Measurements from ENCODE around the gene MYO1B.

MYO1B gene

DNA sequence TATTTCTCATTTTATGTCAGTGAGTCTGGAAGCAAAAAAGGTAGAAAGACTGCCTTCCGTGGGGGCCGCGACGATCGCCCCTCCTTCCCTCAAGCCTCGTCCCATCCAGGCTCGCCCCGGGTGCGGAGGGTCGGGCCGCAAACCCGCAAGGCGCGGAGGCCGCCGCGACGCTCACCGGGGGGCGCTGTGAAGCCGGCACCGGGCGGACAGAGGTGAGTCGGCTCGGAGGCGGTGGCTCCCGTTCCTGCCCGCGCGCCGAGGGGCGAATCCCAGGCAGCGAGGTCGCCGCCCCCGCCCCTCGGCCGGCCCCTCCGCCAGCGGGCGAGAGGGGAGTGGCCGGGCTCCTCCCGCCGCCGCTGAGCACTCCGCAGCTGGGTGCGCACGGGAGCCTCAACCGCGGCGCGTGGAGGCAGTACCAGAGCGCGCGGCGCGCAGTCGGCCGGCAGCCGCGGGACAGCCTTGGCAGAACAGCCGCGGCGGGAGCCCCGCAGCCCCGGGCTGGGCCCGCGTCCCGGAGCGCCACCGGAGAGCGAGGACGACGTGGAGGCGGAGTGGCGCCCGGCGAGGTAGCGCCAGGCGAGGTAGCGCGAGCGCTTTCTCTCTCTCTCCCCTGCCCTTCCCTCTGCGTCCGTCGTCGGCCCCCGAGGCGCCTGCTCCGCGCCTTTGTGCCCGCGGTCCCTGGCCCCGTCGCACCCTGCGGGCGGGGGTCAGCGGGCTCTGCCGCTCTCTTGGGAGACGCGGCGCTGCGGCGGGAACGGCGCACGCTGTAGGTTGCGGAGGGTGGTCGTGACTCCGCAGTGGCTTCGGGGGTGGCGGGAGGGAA is at the start of gene MYO1B:
TSS of gene MYO1B (plus strand) at position 359 of the 823 bp plus-strand sequence. CDS start 31,492 bp downstream, outside the sequence.
- TF ChIP-seq ZFX (IDR thresholded peaks at IDR 0.05; ENCODE audit: borderline replicate concordance): no peak
- peak; percentile 89 for TF ChIP-seq CTCF (IDR thresholded peaks at IDR 0.05)

DNA sequence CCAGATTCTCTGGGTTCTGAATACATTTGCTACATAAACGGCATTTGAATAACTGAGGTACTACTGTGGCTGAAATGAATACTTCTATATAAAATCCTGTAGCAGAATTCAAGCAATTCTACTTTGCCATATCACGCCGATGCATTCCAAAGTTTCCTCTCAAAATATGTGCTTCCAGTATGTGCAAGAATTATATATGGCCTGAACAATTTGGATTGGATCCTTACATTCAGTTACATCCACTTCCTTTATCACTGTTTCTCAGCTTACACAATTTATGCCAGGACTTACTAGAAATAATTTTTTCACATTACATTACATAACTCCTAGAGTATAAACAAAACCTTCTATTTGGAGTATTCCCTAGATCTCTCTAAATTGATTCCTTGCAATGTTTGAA is 48.1 kb upstream of the MYO1B start:
- no peak for TF ChIP-seq CTCF (IDR thresholded peaks at IDR 0.05)
- no peak for TF ChIP-seq ZFX (IDR thresholded peaks at IDR 0.05; ENCODE audit: borderline replicate concordance)
- H3K27ac ChIP-seq: no peak overlapping the region

More for the DNA sequence above, at the start of gene MYO1B:
- peak within 1 kb of the TSS; percentile 44 for H3K27ac ChIP-seq

- H3K27ac ChIP-seq: no peak overlapping the region
- no peak for TF ChIP-seq ZFX (IDR thresholded peaks at IDR 0.05; ENCODE audit: borderline replicate concordance)
- TF ChIP-seq CTCF (IDR thresholded peaks at IDR 0.05): no peak
Observed at GRCh38 chr2:191198271-191198670, 46.9 kb upstream of the MYO1B start.

GRCh38 chr2:191199929-191200512 is 45.2 kb upstream of the MYO1B start:
- TF ChIP-seq CTCF (IDR thresholded peaks at IDR 0.05) (no peak), ZFX (IDR thresholded peaks at IDR 0.05; ENCODE audit: borderline replicate concordance) (no peak)
- no peak overlapping the region for H3K27ac ChIP-seq

GRCh38 chr2:191200910-191201309 is 44.3 kb upstream of the MYO1B start:
- no peak for TF ChIP-seq CTCF (IDR thresholded peaks at IDR 0.05)
- no peak for TF ChIP-seq ZFX (IDR thresholded peaks at IDR 0.05; ENCODE audit: borderline replicate concordance)
- H3K27ac ChIP-seq: no peak overlapping the region

DNA sequence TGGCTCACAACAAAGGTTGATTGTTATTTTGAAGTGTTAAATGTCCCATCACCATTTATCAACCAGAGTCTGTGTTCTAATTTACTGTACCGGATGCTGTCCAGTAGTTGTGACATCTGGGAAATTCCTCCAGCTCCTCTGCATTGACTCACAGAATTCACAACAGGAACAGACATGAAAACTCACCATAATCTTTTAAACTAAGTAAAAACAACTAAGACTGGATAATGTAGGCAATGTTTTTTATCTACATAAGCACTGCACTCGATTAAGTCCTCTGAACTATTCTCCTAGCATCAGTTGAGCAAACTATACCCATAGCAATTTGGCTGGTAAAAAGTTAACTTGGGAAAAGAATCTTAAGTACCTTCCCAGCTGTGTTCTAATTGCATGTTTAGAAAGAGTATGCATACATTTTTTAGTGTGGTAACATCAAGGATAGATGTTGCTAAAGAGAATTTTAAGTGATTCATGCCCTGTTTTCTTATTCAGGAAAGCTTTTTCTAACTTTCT is 42.9 kb upstream of the MYO1B start:
- H3K27ac ChIP-seq: no peak overlapping the region
- TF ChIP-seq CTCF (IDR thresholded peaks at IDR 0.05): no peak
- no peak for TF ChIP-seq ZFX (IDR thresholded peaks at IDR 0.05; ENCODE audit: borderline replicate concordance)

- TF ChIP-seq CTCF (IDR thresholded peaks at IDR 0.05) (no peak), ZFX (IDR thresholded peaks at IDR 0.05; ENCODE audit: borderline replicate concordance) (no peak)
- H3K27ac ChIP-seq: no peak overlapping the region
Observed at GRCh38 chr2:191202881-191203397, 42.3 kb upstream of the MYO1B start.

All from 22Rv1 (cell line).